Islet precursor cell (in vitro differentiated cells): ENCODE data around the gene KBTBD12.

Experiments used
- DNase-seq: peaks from one replicate; pipeline ENCODE4 v3.0.0-alpha.2; 2018

Gene KBTBD12

GRCh38 chr3:127955728-127956127, 40.7 kb downstream of the KBTBD12 start:
- no peak for DNase-seq

- DNase-seq = no peak
These were observed 44.0 kb downstream of the KBTBD12 start for GRCh38 chr3:127959041-127959440.

GRCh38 chr3:127959873-127960272, 44.8 kb downstream of the KBTBD12 start:
- peak; percentile 76 for DNase-seq

GRCh38 chr3:127960421-127960965, 45.5 kb downstream of the KBTBD12 start:
- DNase-seq = no peak

- DNase-seq = no peak
These were observed 46.1 kb downstream of the KBTBD12 start for GRCh38 chr3:127961124-127961523.

GRCh38 chr3:127961963-127962362, 46.9 kb downstream of the KBTBD12 start:
- peak; percentile 90 for DNase-seq

- DNase-seq = no peak
These were observed 47.9 kb downstream of the KBTBD12 start for GRCh38 chr3:127962937-127963336.

GRCh38 chr3:127964053-127964452, 49.0 kb downstream of the KBTBD12 start:
- DNase-seq = no peak

- no peak for DNase-seq
These were observed 49.8 kb downstream of the KBTBD12 start for GRCh38 chr3:127964816-127965215.

- no peak for DNase-seq
These were observed 52.3 kb downstream of the KBTBD12 start for GRCh38 chr3:127967316-127967715.

GRCh38 chr3:127970966-127971592, 56.0 kb downstream of the KBTBD12 start:
- DNase-seq = peak; percentile 70

GRCh38 chr3:127974226-127974625, 59.2 kb downstream of the KBTBD12 start:
- DNase-seq = no peak

GRCh38 chr3:127975153-127976029, 60.4 kb downstream of the KBTBD12 start:
- DNase-seq = no peak

- DNase-seq = no peak
These were observed 63.6 kb downstream of the KBTBD12 start for GRCh38 chr3:127978636-127979035.

GRCh38 chr3:127979473-127979872, 64.4 kb downstream of the KBTBD12 start:
- DNase-seq = no peak

- DNase-seq = no peak
These were observed 66.1 kb downstream of the KBTBD12 start for GRCh38 chr3:127981097-127981496.

GRCh38 chr3:127982155-127982554, 67.1 kb downstream of the KBTBD12 start:
- DNase-seq = no peak

GRCh38 chr3:127984241-127984975, 69.4 kb downstream of the KBTBD12 start:
- DNase-seq = peak; percentile 86

- no peak for DNase-seq
These were observed 70.2 kb downstream of the KBTBD12 start for GRCh38 chr3:127985216-127985615.

- no peak for DNase-seq
These were observed 70.7 kb downstream of the KBTBD12 start for GRCh38 chr3:127985655-127986225.

GRCh38 chr3:127986803-127987202, 71.8 kb downstream of the KBTBD12 start:
- DNase-seq = no peak

- DNase-seq = no peak
These were observed 72.4 kb downstream of the KBTBD12 start for GRCh38 chr3:127987309-127987995.
